ENCODE results near the gene YIPF6.

YIPF6 gene

GRCh38 chrX:68574240-68574639, 75.4 kb downstream of the YIPF6 start:
- TF ChIP-seq, protein P1, sequence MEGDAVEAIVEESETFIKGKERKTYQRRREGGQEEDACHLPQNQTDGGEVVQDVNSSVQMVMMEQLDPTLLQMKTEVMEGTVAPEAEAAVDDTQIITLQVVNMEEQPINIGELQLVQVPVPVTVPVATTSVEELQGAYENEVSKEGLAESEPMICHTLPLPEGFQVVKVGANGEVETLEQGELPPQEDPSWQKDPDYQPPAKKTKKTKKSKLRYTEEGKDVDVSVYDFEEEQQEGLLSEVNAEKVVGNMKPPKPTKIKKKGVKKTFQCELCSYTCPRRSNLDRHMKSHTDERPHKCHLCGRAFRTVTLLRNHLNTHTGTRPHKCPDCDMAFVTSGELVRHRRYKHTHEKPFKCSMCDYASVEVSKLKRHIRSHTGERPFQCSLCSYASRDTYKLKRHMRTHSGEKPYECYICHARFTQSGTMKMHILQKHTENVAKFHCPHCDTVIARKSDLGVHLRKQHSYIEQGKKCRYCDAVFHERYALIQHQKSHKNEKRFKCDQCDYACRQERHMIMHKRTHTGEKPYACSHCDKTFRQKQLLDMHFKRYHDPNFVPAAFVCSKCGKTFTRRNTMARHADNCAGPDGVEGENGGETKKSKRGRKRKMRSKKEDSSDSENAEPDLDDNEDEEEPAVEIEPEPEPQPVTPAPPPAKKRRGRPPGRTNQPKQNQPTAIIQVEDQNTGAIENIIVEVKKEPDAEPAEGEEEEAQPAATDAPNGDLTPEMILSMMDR (IDR thresholded peaks at IDR 0.05; ENCODE audit: low read depth, low read length): no peak
- no peak overlapping the region for H3K4me3 ChIP-seq (ENCODE audit: low read depth, low read length)

DNA sequence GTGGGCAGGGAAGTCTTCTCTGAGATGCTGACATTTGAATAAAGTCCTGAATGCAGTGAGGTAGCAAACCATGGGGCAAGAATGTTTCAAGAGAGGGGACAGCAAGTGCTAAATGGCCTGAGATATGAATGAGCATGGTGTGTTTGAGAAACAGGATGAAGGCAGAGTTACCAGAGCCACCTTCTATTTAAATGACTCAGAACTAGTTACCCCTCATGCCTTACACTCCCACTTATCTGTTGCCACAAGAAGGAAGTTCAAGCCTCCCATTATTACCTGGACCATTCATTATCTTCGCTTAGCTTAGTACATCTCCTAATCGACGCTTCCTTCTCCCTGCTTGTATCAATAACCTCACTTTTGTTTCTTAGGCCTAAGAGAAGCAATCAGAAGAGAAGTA, 81.0 kb downstream of the YIPF6 start:
- TF ChIP-seq, protein P1 (IDR thresholded peaks at IDR 0.05; ENCODE audit: low read depth, low read length): no peak
- H3K4me3 ChIP-seq (ENCODE audit: low read depth, low read length): no peak overlapping the region

DNA sequence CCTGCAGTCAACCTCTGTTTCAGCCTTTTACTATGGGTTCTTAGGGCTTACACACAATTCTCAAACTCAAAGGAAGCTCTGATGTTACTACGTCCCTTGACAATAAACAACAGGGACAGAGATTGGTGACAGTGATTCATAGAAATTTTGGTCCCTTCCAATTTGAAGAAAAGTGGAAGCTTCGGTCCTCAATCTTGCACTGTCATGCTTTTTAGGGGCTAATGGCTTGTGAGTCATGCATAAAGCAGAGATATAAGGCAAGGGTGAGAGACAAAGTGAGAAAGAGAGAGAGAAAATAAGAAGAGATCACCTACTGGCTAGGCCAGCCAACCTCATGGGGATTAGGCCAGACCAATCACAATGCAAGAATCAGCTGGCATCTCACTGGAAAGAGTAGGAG, 85.4 kb downstream of the YIPF6 start:
- H3K4me3 ChIP-seq (ENCODE audit: low read depth, low read length): no peak overlapping the region
- TF ChIP-seq, protein P1 (IDR thresholded peaks at IDR 0.05; ENCODE audit: low read depth, low read length): no peak
